ENCODE measurements around the gene AIG1.

AIG1 gene

DNA sequence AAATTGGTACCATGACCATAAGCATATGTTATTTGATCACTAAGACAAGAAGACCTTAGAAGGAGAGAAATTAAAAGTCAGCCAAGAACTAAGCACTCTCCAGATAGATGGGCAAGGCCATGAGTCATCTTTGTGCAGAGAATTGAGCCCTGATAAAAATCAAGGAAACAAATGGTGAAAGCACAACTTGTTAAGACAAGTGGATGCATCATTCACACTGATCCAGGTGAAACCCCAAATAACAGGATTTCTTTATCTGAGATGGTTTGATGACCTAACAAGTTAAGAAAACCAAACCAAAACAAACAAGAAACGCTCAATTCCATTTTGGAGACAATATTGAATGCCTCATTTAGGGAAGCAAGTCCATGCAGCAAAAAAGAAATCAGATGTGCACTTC, 268.2 kb downstream of the AIG1 start:
- DNase-seq: no peak
- TF ChIP-seq CTCF (IDR thresholded peaks at IDR 0.05; ENCODE audit: low read depth, low read length, missing control alignments): no peak
- Histone ChIP-seq H3K27ac (no peak overlapping the region), H3K36me3 (replicated peaks) (no peaks in the 10 kb centered on the region), H3K4me3 (ENCODE audit: low read depth, low read length) (no peak overlapping the region), H3K27me3 (replicated peaks) (no peaks in the 10 kb centered on the region)
- in situ Hi-C loops (cut with HindIII; ENCODE audit: low pct_ligation_motif_present, low sequenced_read_pairs): no loop called here

DNA sequence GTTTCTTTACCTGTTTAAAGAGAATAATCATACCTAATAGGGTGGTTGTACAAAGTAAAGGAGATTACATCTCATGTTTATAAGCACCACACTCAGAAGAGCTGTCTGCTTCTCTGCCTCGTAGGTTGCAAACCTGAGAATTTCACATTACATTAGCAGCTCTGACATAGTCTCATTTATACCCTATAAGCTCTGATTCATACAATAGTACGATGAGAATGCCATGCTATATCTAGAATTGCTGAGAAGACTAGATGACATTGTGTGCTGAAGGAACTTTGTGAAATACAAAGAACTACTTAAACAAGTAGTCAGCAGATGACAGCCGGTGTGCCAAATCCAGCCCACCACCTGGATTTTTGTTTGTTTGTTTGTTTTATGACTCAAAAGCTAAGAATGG, 268.6 kb downstream of the AIG1 start:
- Histone ChIP-seq H3K36me3 (replicated peaks) (no peaks in the 10 kb centered on the region), H3K27me3 (replicated peaks) (no peaks in the 10 kb centered on the region), H3K4me3 (ENCODE audit: low read depth, low read length) (no peak overlapping the region), H3K27ac (no peak overlapping the region)
- in situ Hi-C loops (cut with HindIII; ENCODE audit: low pct_ligation_motif_present, low sequenced_read_pairs): no loop called here
- DNase-seq: no peak
- no peak for TF ChIP-seq CTCF (IDR thresholded peaks at IDR 0.05; ENCODE audit: low read depth, low read length, missing control alignments)

DNA sequence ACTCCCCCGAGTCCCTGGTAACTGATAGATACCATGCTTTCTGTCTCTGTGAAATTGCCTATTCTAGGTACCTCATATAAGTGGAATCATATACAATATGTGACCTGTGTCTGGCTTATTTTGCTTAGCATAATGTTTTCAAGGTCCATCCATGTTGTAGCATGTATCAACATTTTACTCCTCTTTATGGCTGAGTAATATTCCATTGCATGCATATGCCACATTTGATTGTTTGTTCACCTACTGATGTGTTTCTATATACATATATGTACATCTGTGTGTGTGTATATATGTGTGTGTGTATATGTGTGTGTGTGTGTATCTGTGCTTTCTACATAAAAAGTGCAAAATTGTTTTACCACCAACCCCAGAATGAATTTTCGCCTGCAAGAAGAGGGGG, 270.7 kb downstream of the AIG1 start:
- H3K4me3 ChIP-seq (ENCODE audit: low read depth, low read length): no peak overlapping the region
- in situ Hi-C loops (cut with HindIII; ENCODE audit: low pct_ligation_motif_present, low sequenced_read_pairs): no loop called here
- H3K27ac ChIP-seq: no peak overlapping the region
- TF ChIP-seq CTCF (IDR thresholded peaks at IDR 0.05; ENCODE audit: low read depth, low read length, missing control alignments): no peak
- no peak for DNase-seq
- no peaks in the 10 kb centered on the region for H3K36me3 ChIP-seq (replicated peaks)
- H3K27me3 ChIP-seq (replicated peaks): no peaks in the 10 kb centered on the region

GRCh38 chr6:143332153-143332845, 271.6 kb downstream of the AIG1 start:
- no peak for DNase-seq
- no peak for TF ChIP-seq CTCF (IDR thresholded peaks at IDR 0.05; ENCODE audit: low read depth, low read length, missing control alignments)
- in situ Hi-C loops (cut with HindIII; ENCODE audit: low pct_ligation_motif_present, low sequenced_read_pairs): no loop called here
- Histone ChIP-seq H3K27ac (no peak overlapping the region), H3K36me3 (replicated peaks) (no peaks in the 10 kb centered on the region), H3K27me3 (replicated peaks) (no peaks in the 10 kb centered on the region), H3K4me3 (ENCODE audit: low read depth, low read length) (no peak overlapping the region)

DNA sequence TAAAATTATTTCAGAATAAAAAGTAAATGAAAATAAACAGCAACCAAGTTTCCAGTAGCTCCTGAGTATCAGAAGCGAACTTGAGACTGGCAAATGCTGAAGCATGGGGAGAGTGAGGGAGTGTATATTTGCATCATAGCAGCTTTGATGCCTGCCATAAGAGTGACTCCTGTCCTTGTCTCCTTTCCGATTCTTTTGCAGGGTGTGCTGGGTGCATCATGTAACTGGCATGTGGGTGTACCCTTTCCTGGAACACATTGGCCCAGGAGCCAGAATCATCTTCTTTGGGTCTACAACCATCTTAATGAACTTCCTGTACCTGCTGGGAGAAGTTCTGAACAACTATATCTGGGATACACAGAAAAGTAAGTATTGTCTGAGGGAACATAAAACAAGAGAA, 272.4 kb downstream of the AIG1 start:
- Histone ChIP-seq H3K27me3 (replicated peaks) (no peaks in the 10 kb centered on the region), H3K4me3 (ENCODE audit: low read depth, low read length) (no peak overlapping the region), H3K36me3 (replicated peaks) (no peaks in the 10 kb centered on the region), H3K27ac (no peak overlapping the region)
- TF ChIP-seq CTCF (IDR thresholded peaks at IDR 0.05; ENCODE audit: low read depth, low read length, missing control alignments): no peak
- no peak for DNase-seq
- in situ Hi-C loops (cut with HindIII; ENCODE audit: low pct_ligation_motif_present, low sequenced_read_pairs): no loop called here

All from brain microvascular endothelial cell (primary cell).